ENCODE data around the gene FAM13C. TPM values are rescaled to one million over a fixed set of nuclear protein-coding genes. Genes with fewer than 3 reads are reported as not detected.

The FAM13C gene
- total and polyA plus RNA-seq, 7 donors: 1.0 to 31.7 (median 13.1) TPM

DNA sequence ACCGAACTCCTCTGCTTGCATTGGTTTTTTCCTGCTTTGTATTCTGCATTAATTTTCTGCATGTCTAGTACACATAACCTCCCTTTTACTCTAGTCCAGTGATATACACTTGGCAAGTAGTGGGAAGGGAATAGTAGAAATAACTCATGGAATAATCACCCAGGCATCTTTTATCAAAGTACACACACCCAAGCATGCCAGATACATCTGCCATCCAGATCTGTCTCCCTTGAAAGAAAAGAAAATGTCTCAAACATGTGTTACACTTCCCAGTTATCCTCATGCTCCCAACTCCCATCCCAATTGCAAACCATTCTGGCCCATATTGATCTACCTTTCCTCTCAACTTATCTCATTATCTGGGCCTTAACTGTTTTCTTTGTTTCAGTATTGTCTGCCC lies 106.9 kb downstream of the FAM13C start:
- Histone ChIP-seq H3K4me1 (peaks cover 7% of the 10 kb centered on the region), H3K27ac (no peak overlapping the region), H3K9me3 (no peaks in the 10 kb centered on the region), H3K4me3 (no peak overlapping the region), H3K36me3 (ENCODE audit: insufficient read depth in 1 of 2, low read depth in 1 of 2) (peaks cover 7 to 51% of the 10 kb centered on the region in 2 donors), H3K27me3 (ENCODE audit: insufficient read depth in 3 of 3, low read length in 2 of 3) (no peaks in the 10 kb centered on the region)
- TF ChIP-seq, protein P1, sequence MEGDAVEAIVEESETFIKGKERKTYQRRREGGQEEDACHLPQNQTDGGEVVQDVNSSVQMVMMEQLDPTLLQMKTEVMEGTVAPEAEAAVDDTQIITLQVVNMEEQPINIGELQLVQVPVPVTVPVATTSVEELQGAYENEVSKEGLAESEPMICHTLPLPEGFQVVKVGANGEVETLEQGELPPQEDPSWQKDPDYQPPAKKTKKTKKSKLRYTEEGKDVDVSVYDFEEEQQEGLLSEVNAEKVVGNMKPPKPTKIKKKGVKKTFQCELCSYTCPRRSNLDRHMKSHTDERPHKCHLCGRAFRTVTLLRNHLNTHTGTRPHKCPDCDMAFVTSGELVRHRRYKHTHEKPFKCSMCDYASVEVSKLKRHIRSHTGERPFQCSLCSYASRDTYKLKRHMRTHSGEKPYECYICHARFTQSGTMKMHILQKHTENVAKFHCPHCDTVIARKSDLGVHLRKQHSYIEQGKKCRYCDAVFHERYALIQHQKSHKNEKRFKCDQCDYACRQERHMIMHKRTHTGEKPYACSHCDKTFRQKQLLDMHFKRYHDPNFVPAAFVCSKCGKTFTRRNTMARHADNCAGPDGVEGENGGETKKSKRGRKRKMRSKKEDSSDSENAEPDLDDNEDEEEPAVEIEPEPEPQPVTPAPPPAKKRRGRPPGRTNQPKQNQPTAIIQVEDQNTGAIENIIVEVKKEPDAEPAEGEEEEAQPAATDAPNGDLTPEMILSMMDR (IDR thresholded peaks at IDR 0.05): no peak
- intact Hi-C loops (cut with DNase I): no loop called here
- no peak for ATAC-seq
- no peak for DNase-seq
- 95 to 98% (median 97%) methylated on average over 1 of the region's 1 CpG for WGBS, 3 donors

DNA sequence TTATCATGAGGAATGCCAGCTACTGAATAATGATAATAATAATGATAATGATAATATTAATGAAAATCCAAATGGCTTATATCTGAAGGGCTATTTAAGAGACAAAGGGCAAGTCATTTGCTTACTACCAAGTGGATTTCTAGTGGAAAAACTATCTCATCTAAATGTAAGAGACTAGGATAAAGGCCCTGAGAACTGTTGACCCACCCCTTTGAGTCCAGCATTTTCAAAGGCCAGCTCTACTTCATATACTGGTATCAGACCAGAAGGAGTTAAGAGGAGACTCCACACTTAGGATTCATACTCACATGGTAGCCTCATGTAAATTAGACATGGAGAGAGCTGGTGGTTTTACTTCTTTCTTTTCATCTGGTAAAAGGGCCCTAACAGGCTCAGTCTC lies 109.9 kb downstream of the FAM13C start:
- DNase-seq: no peak
- H3K36me3 ChIP-seq (ENCODE audit: insufficient read depth in 1 of 2, low read depth in 1 of 2): peaks cover 7 to 78% of the 10 kb centered on the region in 2 donors
- TF ChIP-seq, protein P1 (IDR thresholded peaks at IDR 0.05): no peak
- H3K27ac ChIP-seq: no peak overlapping the region
- H3K4me3 ChIP-seq: no peak overlapping the region
- intact Hi-C loops (cut with DNase I): no loop called here
- no peaks in the 10 kb centered on the region for H3K9me3 ChIP-seq
- H3K4me1 ChIP-seq: peaks cover 5% of the 10 kb centered on the region
- no peak for ATAC-seq
- no peaks in the 10 kb centered on the region for H3K27me3 ChIP-seq (ENCODE audit: insufficient read depth in 3 of 3, low read length in 2 of 3)

DNA sequence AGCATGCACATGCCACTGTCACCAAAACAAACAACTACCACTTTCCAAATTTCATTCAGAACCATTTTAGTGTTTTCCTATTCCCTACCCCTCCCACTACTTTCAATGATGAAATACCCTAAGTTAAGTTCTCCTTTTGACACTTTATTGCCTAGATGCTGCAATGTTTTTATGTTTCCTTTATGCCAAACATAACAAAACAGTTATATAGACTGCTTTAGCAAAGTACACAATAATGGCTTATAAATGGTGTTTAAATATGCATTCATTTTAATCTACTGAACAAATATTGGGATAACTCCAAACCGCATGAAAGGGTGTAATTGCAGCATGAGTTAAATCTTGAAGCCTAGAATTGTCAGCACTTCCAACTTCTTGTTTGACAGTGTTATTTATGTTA lies 116.7 kb downstream of the FAM13C start:
- H3K27ac ChIP-seq: no peak overlapping the region
- ATAC-seq (no peak), DNase-seq (no peak)
- H3K4me3 ChIP-seq: no peak overlapping the region
- no peaks in the 10 kb centered on the region for H3K27me3 ChIP-seq (ENCODE audit: insufficient read depth in 3 of 3, low read length in 2 of 3)
- no peaks in the 10 kb centered on the region for H3K9me3 ChIP-seq
- WGBS, 3 donors: 81 to 96% (median 82%) methylated on average over 1 of the region's 1 CpG
- TF ChIP-seq, protein P1 (IDR thresholded peaks at IDR 0.05): no peak
- intact Hi-C loops (cut with DNase I): loop anchor here in 1 of 2 donors (10.0 kb wide), 1 partner anchor 569 kb away; no protein-coding TSS in a partner anchor
- no peaks in the 10 kb centered on the region for H3K4me1 ChIP-seq
- H3K36me3 ChIP-seq (ENCODE audit: insufficient read depth in 1 of 2, low read depth in 1 of 2): peaks cover 0 to 51% of the 10 kb centered on the region in 2 donors

DNA sequence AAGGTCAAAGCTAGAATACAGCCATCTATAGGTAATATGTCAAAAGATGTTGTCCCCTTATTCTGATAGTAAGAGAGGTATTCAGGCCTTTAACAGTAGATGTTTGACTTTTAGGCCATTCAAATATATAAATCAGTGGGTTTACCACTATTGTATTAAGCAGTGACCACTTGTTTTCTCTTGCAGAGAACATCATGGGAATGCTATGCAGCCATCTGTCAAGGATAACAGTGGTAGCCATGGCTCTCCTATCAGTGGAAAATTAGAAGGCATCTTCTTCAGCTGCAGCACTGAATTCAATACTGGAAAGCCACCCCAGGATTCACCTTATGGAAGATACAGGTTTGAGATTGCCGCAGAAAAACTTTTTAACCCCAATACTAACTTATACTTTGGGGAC lies 117.5 kb downstream of the FAM13C start:
- Histone ChIP-seq H3K4me3 (no peak overlapping the region), H3K27me3 (ENCODE audit: insufficient read depth in 3 of 3, low read length in 2 of 3) (no peaks in the 10 kb centered on the region), H3K27ac (no peak overlapping the region), H3K9me3 (no peaks in the 10 kb centered on the region), H3K4me1 (no peaks in the 10 kb centered on the region), H3K36me3 (ENCODE audit: insufficient read depth in 1 of 2, low read depth in 1 of 2) (peaks cover 0 to 42% of the 10 kb centered on the region in 2 donors)
- intact Hi-C loops (cut with DNase I): loop anchor here in 1 of 2 donors (10.0 kb wide), 1 partner anchor 570 kb away; no protein-coding TSS in a partner anchor
- TF ChIP-seq, protein P1 (IDR thresholded peaks at IDR 0.05): no peak
- no peak for DNase-seq
- no peak for ATAC-seq
- WGBS, 3 donors: 93 to 100% (median 99%) methylated on average over 1 of the region's 1 CpG

DNA sequence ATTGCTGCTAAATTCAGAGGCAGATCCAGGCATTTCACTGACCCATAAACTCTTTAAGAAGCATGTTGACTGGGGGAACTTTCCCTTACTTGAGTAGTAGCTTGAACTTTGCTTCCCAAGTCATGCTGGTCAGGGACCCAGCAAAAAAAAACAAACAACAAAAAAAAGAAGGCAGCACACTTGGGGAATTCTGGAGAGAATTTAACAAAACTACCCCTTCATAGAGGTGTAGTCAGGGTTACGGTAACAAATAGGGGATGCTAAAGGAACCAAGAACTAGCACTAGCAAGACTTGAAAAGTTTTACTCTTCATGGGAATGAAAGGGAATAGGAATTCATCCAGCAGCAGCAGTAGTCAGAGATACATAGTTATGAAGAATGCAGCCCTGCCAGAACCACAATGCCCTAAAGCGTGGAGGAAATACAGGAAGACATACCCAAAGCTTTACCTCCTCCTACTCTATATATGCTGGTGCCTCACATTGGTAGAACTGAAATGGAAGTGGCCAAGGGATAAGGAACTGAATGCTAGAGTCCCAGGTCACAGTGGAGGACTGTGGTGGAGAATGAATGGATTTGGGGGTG lies 118.6 kb downstream of the FAM13C start:
- Histone ChIP-seq H3K27ac (no peak overlapping the region), H3K4me3 (no peak overlapping the region), H3K27me3 (ENCODE audit: insufficient read depth in 3 of 3, low read length in 2 of 3) (no peaks in the 10 kb centered on the region), H3K4me1 (no peaks in the 10 kb centered on the region), H3K36me3 (ENCODE audit: insufficient read depth in 1 of 2, low read depth in 1 of 2) (peaks cover 0 to 33% of the 10 kb centered on the region in 2 donors), H3K9me3 (no peaks in the 10 kb centered on the region)
- DNase-seq (no peak), ATAC-seq (no peak)
- 92 to 98% (median 97%) methylated on average over 2 of the region's 2 CpGs for WGBS, 3 donors
- intact Hi-C loops (cut with DNase I): loop anchor here (2.0 to 10.0 kb wide), 2 partner anchors 377 to 571 kb away; no protein-coding TSS in a partner anchor
- TF ChIP-seq, protein P1 (IDR thresholded peaks at IDR 0.05): no peak
